HepG2 (cell line): ENCODE measurements around the gene ZBTB4. TPM values are rescaled to one million over a fixed set of nuclear protein-coding genes. Genes with fewer than 3 reads are reported as not detected.

Source experiments
- AHR ChIP-seq: IDR thresholded peaks from 2 replicates; pipeline ENCODE4 v1.6.1; 2018; ENCODE audit warnings: missing genetic modification reagents, missing compliant biosample characterization
- ATF7 ChIP-seq, 2 experiments: fragments of 450-650 bp in 1 of 2; sonication (generic) in 1 of 2; formaldehyde crosslinking in 1 of 2; IDR thresholded peaks; 2 replicates each; pipeline versions ENCODE4 v1.4.0 to v1.6.1; 2016 to 2020; ENCODE audit warnings: antibody characterized with exemption in 1 of 2, mild to moderate bottlenecking in 1 of 2, missing genetic modification reagents in 1 of 2
- BATF2 ChIP-seq: sonication (generic); formaldehyde crosslinking; IDR thresholded peaks from 2 replicates; pipeline ENCODE4 v1.8.0; 2022; ENCODE audit warnings: mild to moderate bottlenecking, missing genetic modification reagents, moderate library complexity
- CBX1 ChIP-seq: IDR thresholded peaks from one replicate; pipeline ENCODE4 v1.6.1; 2016; ENCODE audit warnings: antibody characterized with exemption, low read depth
- DNMT3B ChIP-seq: conservative IDR thresholded peaks from 2 replicates; pipeline ENCODE4 v1.6.1; 2016; ENCODE audit warnings: missing biosample characterization, control low read depth
- JUNB ChIP-seq: sonication (generic); formaldehyde crosslinking; IDR thresholded peaks from 2 replicates; pipeline ENCODE4 v1.8.0; 2022; ENCODE audit warnings: missing genetic modification reagents, mild to moderate bottlenecking, borderline replicate concordance
- JUND ChIP-seq: sonication (generic); formaldehyde crosslinking; IDR thresholded peaks from 2 replicates; pipeline ENCODE4 v1.8.0; 2022; ENCODE audit warnings: mild to moderate bottlenecking, missing genetic modification reagents
- NFYB ChIP-seq: sonication (generic); formaldehyde crosslinking; IDR thresholded peaks from 2 replicates; pipeline ENCODE4 v1.4.0; 2020; ENCODE audit warnings: missing genetic modification reagents
- PLRG1 ChIP-seq: fragments of 450-650 bp; conservative IDR thresholded peaks from 2 replicates; pipeline ENCODE4 v1.6.1; 2016
- SNAI1 ChIP-seq: sonication (generic); formaldehyde crosslinking; IDR thresholded peaks from 2 replicates; pipeline ENCODE4 v1.5.0; 2020; ENCODE audit warnings: mild to moderate bottlenecking, missing genetic modification reagents, borderline replicate concordance
- SOX5 ChIP-seq: IDR thresholded peaks from 2 replicates; pipeline ENCODE4 v1.6.1; 2016; ENCODE audit warnings: borderline replicate concordance
- TRIM22 ChIP-seq: fragments of 450-650 bp; IDR thresholded peaks from 2 replicates; pipeline ENCODE4 v1.6.1; 2017
- ZBTB25 ChIP-seq: IDR thresholded peaks from 2 replicates; pipeline ENCODE4 v1.6.1; 2018; ENCODE audit warnings: missing genetic modification reagents
- ZBTB42 ChIP-seq: sonication (generic); formaldehyde crosslinking; IDR thresholded peaks from 2 replicates; pipeline ENCODE4 v1.5.0; 2020; ENCODE audit warnings: mild to moderate bottlenecking, missing genetic modification reagents
- ZNF451 ChIP-seq: sonication (generic); formaldehyde crosslinking; IDR thresholded peaks from 2 replicates; pipeline ENCODE4 v1.5.0; 2020; ENCODE audit warnings: mild to moderate bottlenecking, missing genetic modification reagents
- ZNF547 ChIP-seq: sonication (generic); formaldehyde crosslinking; IDR thresholded peaks from 2 replicates; pipeline ENCODE4 v1.5.1; 2020; ENCODE audit warnings: mild to moderate bottlenecking, missing genetic modification reagents
- ZNF556 ChIP-seq: sonication (generic); formaldehyde crosslinking; IDR thresholded peaks from 2 replicates; pipeline ENCODE4 v1.4.0; 2020; ENCODE audit warnings: mild to moderate bottlenecking, missing genetic modification reagents, borderline replicate concordance
- ZNF569 ChIP-seq: sonication (generic); formaldehyde crosslinking; IDR thresholded peaks from 2 replicates; pipeline ENCODE4 v1.5.0; 2020; ENCODE audit warnings: mild to moderate bottlenecking, missing genetic modification reagents, moderate library complexity, borderline replicate concordance
- ZNF570 ChIP-seq: sonication (generic); formaldehyde crosslinking; IDR thresholded peaks from 2 replicates; pipeline ENCODE4 v1.4.0; 2020; ENCODE audit warnings: mild to moderate bottlenecking, missing genetic modification reagents, borderline replicate concordance
- ZNF576 ChIP-seq: sonication (generic); formaldehyde crosslinking; IDR thresholded peaks from 2 replicates; pipeline ENCODE4 v1.4.0; 2020; ENCODE audit warnings: mild to moderate bottlenecking, missing genetic modification reagents
- ZNF691 ChIP-seq: sonication (generic); formaldehyde crosslinking; IDR thresholded peaks from 2 replicates; pipeline ENCODE4 v1.4.0; 2020; ENCODE audit warnings: missing genetic modification reagents, low read depth, mild to moderate bottlenecking, borderline replicate concordance
- ZNF7 ChIP-seq: IDR thresholded peaks from 2 replicates; pipeline ENCODE4 v1.6.1; 2016; ENCODE audit warnings: missing biosample characterization, missing genetic modification reagents
- ZNF839 ChIP-seq: sonication (generic); formaldehyde crosslinking; IDR thresholded peaks from 2 replicates; pipeline ENCODE4 v1.4.0; 2020; ENCODE audit warnings: missing genetic modification reagents, mild to moderate bottlenecking, borderline replicate concordance
- ZSCAN29 ChIP-seq: sonication (generic); formaldehyde crosslinking; conservative IDR thresholded peaks from 2 replicates; pipeline ENCODE4 v1.4.0; 2020; ENCODE audit warnings: mild to moderate bottlenecking, missing genetic modification reagents
- ZSCAN5A ChIP-seq: sonication (generic); formaldehyde crosslinking; IDR thresholded peaks from 2 replicates; pipeline ENCODE4 v1.8.0; 2022; ENCODE audit warnings: mild to moderate bottlenecking, missing genetic modification reagents, borderline replicate concordance
- polyA plus RNA-seq, 8 experiments: library from polyadenylated mRNA; depleted of rRNA in 3 of 8; stranded (reverse) in 7 of 8; unstranded in 1 of 8; fragments of >200 nt; fragmentation: Illumina TruSeq in 4 of 8; extraction: Trizol in 4 of 8; gene quantifications; 2 replicates each; pipeline versions ENCODE4 v1.2.1 to v1.2.3, GENCODE V29; 2011 to 2016; ENCODE audit warnings: low read depth in 4 of 8, missing spikeins in 1 of 8, mixed read lengths in 1 of 8; ENCODE audit not compliant: insufficient read depth in 1 of 8
- total RNA-seq, 5 experiments: library from RNA; depleted of rRNA; stranded (reverse); fragments of >200 nt; fragmentation: Illumina TruSeq; extraction: Trizol; gene quantifications; 2 replicates each; pipeline ENCODE4 v1.2.3, GENCODE V29; 2016; ENCODE audit warnings: low read depth in 1 of 5

Gene ZBTB4
- total and polyA plus RNA-seq, 2 of the 13 experiments (the other 11 are each of a cell fraction or from before 2014, with no cell fraction given): 4.3 to 7.4 TPM

GRCh38 chr17:7479213-7480088, at the start of gene ZBTB4 (continued):
- TF ChIP-seq JUND (CRISPR knock-in tag): no peak
- no peak for TF ChIP-seq ZNF547 (CRISPR knock-in tag)
- TF ChIP-seq PLRG1: no peak
- TF ChIP-seq BATF2 (CRISPR knock-in tag): no peak
- TF ChIP-seq AHR (CRISPR knock-in tag): no peak
- no peak for TF ChIP-seq ZSCAN5A (CRISPR knock-in tag)
- no peak for TF ChIP-seq SNAI1 (CRISPR knock-in tag)
- no peak for TF ChIP-seq ZNF7 (CRISPR knock-in tag)
- no peak for TF ChIP-seq ZNF451 (CRISPR knock-in tag)
- TF ChIP-seq JUNB (CRISPR knock-in tag): no peak
- no peak for TF ChIP-seq SOX5
- TF ChIP-seq ZBTB42: 0 out of 2 replicates have a peak, but pooled peaks have one; percentile 62
- no peak for TF ChIP-seq ZNF569 (CRISPR knock-in tag)
- TF ChIP-seq ZNF576: no peak
- TF ChIP-seq CBX1: no peak
- TF ChIP-seq DNMT3B: no peak
- no peak for TF ChIP-seq ZNF570
- TF ChIP-seq ZNF556 (CRISPR knock-in tag): no peak
- no peak for TF ChIP-seq ZNF839 (CRISPR knock-in tag)
- TF ChIP-seq NFYB (CRISPR knock-in tag): no peak
- TF ChIP-seq ZNF691 (CRISPR knock-in tag): peak; percentile 19; the same call in 1 of the 2 replicates
- no peak for TF ChIP-seq ATF7 (IDR thresholded peaks at IDR 0.05)
- peak; percentile 54; the same call in 1 of the 2 replicates for TF ChIP-seq ATF7 (CRISPR knock-in tag; IDR thresholded peaks at IDR 0.05)
- TF ChIP-seq ZSCAN29 (CRISPR knock-in tag): no peak
- TF ChIP-seq ZBTB25: no peak
- TF ChIP-seq TRIM22: no peak
